ENCODE results near the gene DENND10.

DENND10 gene

GRCh38 chr10:119103903-119104653, at the start of gene DENND10:
Gene DENND10, plus strand, starts transcription at chr10:119104113. Its CDS starts 30 bp downstream, at chr10:119104143.
- DNase-seq (ENCODE audit: extremely low read depth, low read depth): no peak
- no peak for TF ChIP-seq CTCF (IDR thresholded peaks at IDR 0.05; ENCODE audit: low read depth, low read length)

DNA sequence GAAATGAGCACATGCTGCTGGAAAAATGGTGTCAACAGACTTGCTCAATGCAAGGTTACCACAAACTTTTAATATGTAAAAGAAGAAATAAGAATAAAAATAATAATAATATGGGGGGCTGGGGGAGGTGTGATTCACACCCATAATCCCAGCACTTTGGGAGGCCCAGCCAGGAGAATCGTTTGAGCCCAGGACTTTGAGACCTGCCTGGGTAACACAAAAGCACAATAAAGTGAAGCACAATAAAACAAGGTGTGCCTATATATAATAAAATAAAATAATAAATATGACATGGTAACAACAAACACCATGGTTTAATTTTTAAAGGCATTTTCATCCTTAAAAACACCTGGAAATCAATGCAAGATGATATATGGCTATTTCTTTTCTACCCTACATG, 48.4 kb upstream of the DENND10 start:
- DNase-seq (ENCODE audit: extremely low read depth, low read depth): no peak

DNA sequence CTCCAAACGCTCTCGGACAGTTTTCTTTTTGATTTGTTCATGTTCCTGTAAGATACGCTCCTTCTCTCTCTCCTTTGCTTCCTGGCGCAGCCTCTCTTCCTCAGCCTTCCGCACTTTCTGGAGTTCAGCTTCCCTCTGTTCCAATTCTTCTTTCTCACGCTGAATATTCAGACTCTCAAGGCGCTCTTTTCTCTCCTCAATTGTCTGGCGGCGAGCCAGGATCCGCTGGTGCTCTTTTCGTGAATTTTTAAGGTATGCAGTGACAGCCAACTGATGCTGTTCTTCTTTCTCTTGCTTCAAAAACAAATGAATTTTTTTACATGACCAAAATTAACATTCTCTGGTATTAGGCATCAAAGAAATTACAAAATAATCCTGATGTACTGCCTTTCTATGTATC, 45.9 kb upstream of the DENND10 start:
- no peak for DNase-seq (ENCODE audit: extremely low read depth, low read depth)
- no peak for TF ChIP-seq CTCF (IDR thresholded peaks at IDR 0.05; ENCODE audit: low read depth, low read length)

More for the DNA sequence above, 48.4 kb upstream of the DENND10 start:
- no peak for TF ChIP-seq CTCF (IDR thresholded peaks at IDR 0.05; ENCODE audit: low read depth, low read length)

- no peak for TF ChIP-seq CTCF (IDR thresholded peaks at IDR 0.05; ENCODE audit: low read depth, low read length)
- no peak for DNase-seq (ENCODE audit: extremely low read depth, low read depth)
These were observed 44.4 kb upstream of the DENND10 start for GRCh38 chr10:119059557-119059956.

DNA sequence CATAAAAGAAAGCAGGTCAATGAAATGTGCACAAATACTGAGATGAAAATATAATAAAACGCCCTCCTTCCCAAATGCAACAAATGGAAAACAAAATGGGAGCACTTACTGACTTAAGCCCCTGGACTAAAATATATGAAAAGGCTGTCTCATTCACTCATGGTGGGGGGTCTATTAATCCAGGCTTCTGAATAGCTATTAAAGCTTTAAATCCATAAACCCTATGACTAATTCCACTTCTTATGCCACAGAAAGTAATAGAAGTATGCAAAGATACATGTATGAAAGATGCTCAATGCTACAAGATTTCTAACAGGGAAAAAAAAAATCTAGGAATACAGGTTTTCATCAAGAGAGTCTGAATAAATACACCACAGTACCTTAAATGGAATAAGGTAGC, 43.8 kb upstream of the DENND10 start:
- no peak for TF ChIP-seq CTCF (IDR thresholded peaks at IDR 0.05; ENCODE audit: low read depth, low read length)
- no peak for DNase-seq (ENCODE audit: extremely low read depth, low read depth)

- DNase-seq (ENCODE audit: extremely low read depth, low read depth): no peak
- TF ChIP-seq CTCF (IDR thresholded peaks at IDR 0.05; ENCODE audit: low read depth, low read length): no peak
These were observed 42.6 kb upstream of the DENND10 start for GRCh38 chr10:119061352-119061751.

DNA sequence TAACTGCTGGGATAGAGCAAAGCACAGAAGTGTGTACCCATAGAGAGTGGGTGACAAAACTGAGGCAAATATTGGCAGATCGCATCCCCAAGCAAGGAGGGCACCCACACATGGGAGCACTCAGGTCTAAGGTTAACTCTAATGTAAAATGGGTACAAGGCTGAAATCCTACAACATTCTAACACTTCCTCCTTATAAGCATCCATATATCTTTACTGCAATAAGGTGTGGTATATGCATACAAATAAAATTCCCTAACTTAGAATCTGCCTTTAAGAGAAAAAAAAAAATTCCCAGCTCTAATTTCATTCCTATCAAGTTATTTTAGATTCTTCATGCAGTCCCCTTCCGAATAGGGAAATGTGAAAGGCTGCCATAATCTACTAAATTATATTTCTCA, 42.0 kb upstream of the DENND10 start:
- TF ChIP-seq CTCF (IDR thresholded peaks at IDR 0.05; ENCODE audit: low read depth, low read length): no peak
- DNase-seq (ENCODE audit: extremely low read depth, low read depth): no peak

Data from AG09319 (cell line).